Panc1 (cell line): ENCODE results near the gene GBE1.
"Not testable (repeated sequence)": the region's sequence is repeated elsewhere in the genome, so short reads cannot be mapped to it uniquely, and the experiment has no call there.

Experiments
- POLR2AphosphoS5 ChIP-seq: IDR thresholded peaks from 2 replicates; pipeline ENCODE4 v1.6.1; 2012; ENCODE audit warnings: mild to moderate bottlenecking, low read depth, low read length, moderate library complexity
- TCF7L2 ChIP-seq: IDR thresholded peaks from 2 replicates; pipeline ENCODE4 v1.6.1; 2011; ENCODE audit warnings: mild to moderate bottlenecking, low read depth, low read length, inconsistent platforms
- TF ChIP-seq, protein P1 (sequence below): fragments of 450-650 bp; IDR thresholded peaks from 2 replicates; pipeline ENCODE4 v1.5.1; 2017; ENCODE audit warnings: mild to moderate bottlenecking
- TF ChIP-seq, protein P2 (sequence below), 2 experiments: IDR thresholded peaks; 2 replicates each; pipeline ENCODE4 v1.6.1; 2011 to 2012; ENCODE audit warnings: low read depth in 2 of 2, control low read depth in 1 of 2, low read length in 1 of 2, mild to moderate bottlenecking in 1 of 2, moderate library complexity in 1 of 2; ENCODE audit not compliant: insufficient read depth in 1 of 2

DNA sequence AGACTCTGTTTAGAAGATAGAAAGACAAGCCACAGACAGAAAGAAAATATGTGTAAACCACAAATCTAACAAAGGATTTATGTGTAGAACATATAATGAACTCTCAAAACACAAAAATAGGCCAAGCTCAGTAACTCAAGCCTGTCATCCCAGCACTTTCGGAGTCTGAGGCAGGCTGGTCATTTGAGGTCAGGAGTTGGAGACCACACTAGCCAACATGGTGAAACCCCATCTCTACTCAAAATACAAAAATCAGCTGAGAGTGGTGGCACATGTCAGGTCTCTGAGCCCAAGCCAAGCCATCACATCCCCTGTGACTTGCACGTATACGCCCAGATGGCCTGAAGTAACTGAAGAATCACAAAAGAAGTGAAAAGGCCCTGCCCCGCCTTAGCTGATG, 14.2 kb downstream of the GBE1 start:
- TF ChIP-seq, protein P1, sequence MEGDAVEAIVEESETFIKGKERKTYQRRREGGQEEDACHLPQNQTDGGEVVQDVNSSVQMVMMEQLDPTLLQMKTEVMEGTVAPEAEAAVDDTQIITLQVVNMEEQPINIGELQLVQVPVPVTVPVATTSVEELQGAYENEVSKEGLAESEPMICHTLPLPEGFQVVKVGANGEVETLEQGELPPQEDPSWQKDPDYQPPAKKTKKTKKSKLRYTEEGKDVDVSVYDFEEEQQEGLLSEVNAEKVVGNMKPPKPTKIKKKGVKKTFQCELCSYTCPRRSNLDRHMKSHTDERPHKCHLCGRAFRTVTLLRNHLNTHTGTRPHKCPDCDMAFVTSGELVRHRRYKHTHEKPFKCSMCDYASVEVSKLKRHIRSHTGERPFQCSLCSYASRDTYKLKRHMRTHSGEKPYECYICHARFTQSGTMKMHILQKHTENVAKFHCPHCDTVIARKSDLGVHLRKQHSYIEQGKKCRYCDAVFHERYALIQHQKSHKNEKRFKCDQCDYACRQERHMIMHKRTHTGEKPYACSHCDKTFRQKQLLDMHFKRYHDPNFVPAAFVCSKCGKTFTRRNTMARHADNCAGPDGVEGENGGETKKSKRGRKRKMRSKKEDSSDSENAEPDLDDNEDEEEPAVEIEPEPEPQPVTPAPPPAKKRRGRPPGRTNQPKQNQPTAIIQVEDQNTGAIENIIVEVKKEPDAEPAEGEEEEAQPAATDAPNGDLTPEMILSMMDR, result not testable (repeated sequence)
- not testable (repeated sequence) for TF ChIP-seq POLR2AphosphoS5, TCF7L2
- TF ChIP-seq, protein P2, sequence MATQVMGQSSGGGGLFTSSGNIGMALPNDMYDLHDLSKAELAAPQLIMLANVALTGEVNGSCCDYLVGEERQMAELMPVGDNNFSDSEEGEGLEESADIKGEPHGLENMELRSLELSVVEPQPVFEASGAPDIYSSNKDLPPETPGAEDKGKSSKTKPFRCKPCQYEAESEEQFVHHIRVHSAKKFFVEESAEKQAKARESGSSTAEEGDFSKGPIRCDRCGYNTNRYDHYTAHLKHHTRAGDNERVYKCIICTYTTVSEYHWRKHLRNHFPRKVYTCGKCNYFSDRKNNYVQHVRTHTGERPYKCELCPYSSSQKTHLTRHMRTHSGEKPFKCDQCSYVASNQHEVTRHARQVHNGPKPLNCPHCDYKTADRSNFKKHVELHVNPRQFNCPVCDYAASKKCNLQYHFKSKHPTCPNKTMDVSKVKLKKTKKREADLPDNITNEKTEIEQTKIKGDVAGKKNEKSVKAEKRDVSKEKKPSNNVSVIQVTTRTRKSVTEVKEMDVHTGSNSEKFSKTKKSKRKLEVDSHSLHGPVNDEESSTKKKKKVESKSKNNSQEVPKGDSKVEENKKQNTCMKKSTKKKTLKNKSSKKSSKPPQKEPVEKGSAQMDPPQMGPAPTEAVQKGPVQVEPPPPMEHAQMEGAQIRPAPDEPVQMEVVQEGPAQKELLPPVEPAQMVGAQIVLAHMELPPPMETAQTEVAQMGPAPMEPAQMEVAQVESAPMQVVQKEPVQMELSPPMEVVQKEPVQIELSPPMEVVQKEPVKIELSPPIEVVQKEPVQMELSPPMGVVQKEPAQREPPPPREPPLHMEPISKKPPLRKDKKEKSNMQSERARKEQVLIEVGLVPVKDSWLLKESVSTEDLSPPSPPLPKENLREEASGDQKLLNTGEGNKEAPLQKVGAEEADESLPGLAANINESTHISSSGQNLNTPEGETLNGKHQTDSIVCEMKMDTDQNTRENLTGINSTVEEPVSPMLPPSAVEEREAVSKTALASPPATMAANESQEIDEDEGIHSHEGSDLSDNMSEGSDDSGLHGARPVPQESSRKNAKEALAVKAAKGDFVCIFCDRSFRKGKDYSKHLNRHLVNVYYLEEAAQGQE (IDR thresholded peaks at IDR 0.05; ENCODE audit: insufficient read depth in 1 of 2, low read depth in 2 of 2, low read length in 1 of 2), result not testable (repeated sequence)
